Measurements from ENCODE around the gene WDR90.

- TF ChIP-seq CTCF (IDR thresholded peaks at IDR 0.05) (no peak), POLR2A (IDR thresholded peaks at IDR 0.05) (no peak)
These were observed 54.9 kb downstream of the WDR90 start for GRCh38 chr16:704047-704446.

Measured in adrenal gland (tissue), 5 donors.